OCI-LY7 (cell line): ENCODE measurements around the gene CRIM1. TPM values are rescaled to one million over a fixed set of nuclear protein-coding genes. Genes with fewer than 3 reads are reported as not detected.
A peak's percentile ranks its signal among the peaks of the same experiment; 100 is the strongest.

Experiments used
- BruUV-seq: library from RNA; stranded (reverse); fragments of 400-500 nt; replicated peaks from 2 replicates; lab custom pipeline; 2021; lab: Mats Ljungman, UMichigan
- CTCF ChIA-PET: fragments of 300-600 bp; sonication (Branson Sonifier 250); formaldehyde crosslinking; loops from one replicate; lab custom pipeline; 2022; ENCODE audit warnings: antibody characterized with exemption; ENCODE audit not compliant: unreplicated experiment; lab: Charles Lee
- POLR2A ChIA-PET: fragments of 300-600 bp; sonication (Branson Sonifier 250); formaldehyde crosslinking; loops from one replicate; lab custom pipeline; 2022; ENCODE audit warnings: antibody characterized with exemption; lab: Charles Lee
- DNase-seq: peaks from one replicate; pipeline ENCODE4 v3.0.0-alpha.2; 2015; ENCODE audit warnings: low spot score
- H2AFZ ChIP-seq: fragments of 200-600 bp; sonication (generic), shearing (Covaris generic); 2 replicates; pipeline ENCODE4 v1.6.1; 2014; ENCODE audit warnings: mild to moderate bottlenecking, antibody characterized with exemption, low read length, moderate library complexity
- H3K27ac ChIP-seq: fragments of 200-600 bp; sonication (generic); 2 replicates; pipeline ENCODE4 v1.5.1; 2014; ENCODE audit warnings: mixed run types, low read depth, mild to moderate bottlenecking, moderate library complexity, low read length, inconsistent platforms; ENCODE audit not compliant: poor library complexity, severe bottlenecking
- H3K36me3 ChIP-seq: fragments of 200-600 bp; sonication (generic); 2 replicates; pipeline ENCODE4 v1.6.1; 2014; ENCODE audit warnings: mild to moderate bottlenecking, antibody characterized with exemption, low read length, moderate library complexity, mixed read lengths; ENCODE audit not compliant: insufficient read depth
- H3K4me1 ChIP-seq: fragments of 200-600 bp; sonication (generic); 2 replicates; pipeline ENCODE4 v1.5.1; 2014; ENCODE audit warnings: mild to moderate bottlenecking, low read length; ENCODE audit not compliant: insufficient read depth, poor library complexity, severe bottlenecking
- H3K4me2 ChIP-seq: fragments of 200-600 bp; sonication (generic); 2 replicates; pipeline ENCODE4 v1.6.1; 2014; ENCODE audit warnings: mild to moderate bottlenecking, low read length
- H3K4me3 ChIP-seq: fragments of 200-600 bp; sonication (generic); 2 replicates; pipeline ENCODE4 v1.5.1; 2014; ENCODE audit warnings: mild to moderate bottlenecking, low read depth, low read length; ENCODE audit not compliant: poor library complexity, severe bottlenecking
- H3K79me2 ChIP-seq: fragments of 200-600 bp; sonication (generic); 2 replicates; pipeline ENCODE4 v1.6.1; 2016; ENCODE audit warnings: low read depth, mild to moderate bottlenecking, low read length, moderate library complexity, mixed read lengths; ENCODE audit not compliant: insufficient read depth
- H3K9me2 ChIP-seq: fragments of 200-600 bp; sonication (generic); 2 replicates; pipeline ENCODE4 v1.6.1; 2016; ENCODE audit warnings: mild to moderate bottlenecking, low read length, mixed read lengths; ENCODE audit not compliant: insufficient read depth
- H3K9me3 ChIP-seq: fragments of 200-600 bp; sonication (generic); 2 replicates; pipeline ENCODE4 v1.6.1; 2014; ENCODE audit warnings: mild to moderate bottlenecking, mixed run types, low read length, mixed read lengths
- H4K20me1 ChIP-seq: fragments of 200-600 bp; sonication (generic); 2 replicates; pipeline ENCODE4 v1.6.1; 2014; ENCODE audit warnings: mild to moderate bottlenecking, antibody characterized with exemption, low read length, moderate library complexity, mixed read lengths; ENCODE audit not compliant: insufficient read depth
- EZH2phosphoT487 ChIP-seq: fragments of 200-600 bp; sonication (generic); IDR thresholded peaks from 2 replicates; pipeline ENCODE4 v1.6.1; 2018; ENCODE audit warnings: low read depth, borderline replicate concordance, mild to moderate bottlenecking, mixed run types, antibody characterized with exemption, low read length, moderate library complexity, mixed read lengths
- intact Hi-C: fragments of 100-400 bp; cut with micrococcal nuclease; formaldehyde crosslinking; loops from one replicate; pipeline ENCODE4 v1.10.0; 2022; ENCODE audit not compliant: unreplicated experiment
- total RNA-seq, 2 experiments: library from RNA; depleted of rRNA in 1 of 2; stranded (reverse); fragments of >200 nt in 1 of 2; shearing (Covaris generic) in 1 of 2; gene quantifications; 2 replicates each; pipeline ENCODE4 v1.2.3, GENCODE V29; 2014 to 2022
- TF ChIP-seq, protein P1 (sequence below): fragments of 200-600 bp; sonication (generic); conservative IDR thresholded peaks from 2 replicates; pipeline ENCODE4 v1.5.1; 2014; ENCODE audit warnings: mild to moderate bottlenecking, antibody characterized with exemption, low read length, moderate library complexity, mixed read lengths

Gene CRIM1
- total RNA-seq, 2 experiments from 2014 or later, result 37.0 to 47.4 TPM

DNA sequence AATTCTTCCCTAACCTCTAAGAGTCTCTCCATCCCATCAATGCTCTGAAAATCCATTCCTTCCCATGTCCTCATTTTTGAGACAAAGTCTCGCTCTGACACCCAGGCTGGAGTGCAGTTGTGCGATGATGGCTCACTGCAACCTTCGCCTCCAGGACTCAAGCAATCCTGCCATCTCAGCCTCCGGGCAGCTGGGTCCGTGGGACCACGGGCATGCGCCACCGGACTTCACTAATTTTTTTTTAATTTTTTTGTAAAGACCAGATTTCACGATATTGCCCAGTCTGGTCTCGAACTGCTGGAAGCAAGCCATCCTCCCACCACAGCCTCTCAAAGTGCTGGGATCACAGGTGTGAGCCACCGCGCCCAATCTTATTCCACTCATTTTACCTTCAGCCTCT, 240.8 kb downstream of the CRIM1 start:
- DNase-seq, result no peak
- H3K4me3 ChIP-seq, result peak overlapping the region; percentile 86
- no peak for TF ChIP-seq EZH2phosphoT487
- TF ChIP-seq, protein P1, sequence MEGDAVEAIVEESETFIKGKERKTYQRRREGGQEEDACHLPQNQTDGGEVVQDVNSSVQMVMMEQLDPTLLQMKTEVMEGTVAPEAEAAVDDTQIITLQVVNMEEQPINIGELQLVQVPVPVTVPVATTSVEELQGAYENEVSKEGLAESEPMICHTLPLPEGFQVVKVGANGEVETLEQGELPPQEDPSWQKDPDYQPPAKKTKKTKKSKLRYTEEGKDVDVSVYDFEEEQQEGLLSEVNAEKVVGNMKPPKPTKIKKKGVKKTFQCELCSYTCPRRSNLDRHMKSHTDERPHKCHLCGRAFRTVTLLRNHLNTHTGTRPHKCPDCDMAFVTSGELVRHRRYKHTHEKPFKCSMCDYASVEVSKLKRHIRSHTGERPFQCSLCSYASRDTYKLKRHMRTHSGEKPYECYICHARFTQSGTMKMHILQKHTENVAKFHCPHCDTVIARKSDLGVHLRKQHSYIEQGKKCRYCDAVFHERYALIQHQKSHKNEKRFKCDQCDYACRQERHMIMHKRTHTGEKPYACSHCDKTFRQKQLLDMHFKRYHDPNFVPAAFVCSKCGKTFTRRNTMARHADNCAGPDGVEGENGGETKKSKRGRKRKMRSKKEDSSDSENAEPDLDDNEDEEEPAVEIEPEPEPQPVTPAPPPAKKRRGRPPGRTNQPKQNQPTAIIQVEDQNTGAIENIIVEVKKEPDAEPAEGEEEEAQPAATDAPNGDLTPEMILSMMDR, result no peak

DNA sequence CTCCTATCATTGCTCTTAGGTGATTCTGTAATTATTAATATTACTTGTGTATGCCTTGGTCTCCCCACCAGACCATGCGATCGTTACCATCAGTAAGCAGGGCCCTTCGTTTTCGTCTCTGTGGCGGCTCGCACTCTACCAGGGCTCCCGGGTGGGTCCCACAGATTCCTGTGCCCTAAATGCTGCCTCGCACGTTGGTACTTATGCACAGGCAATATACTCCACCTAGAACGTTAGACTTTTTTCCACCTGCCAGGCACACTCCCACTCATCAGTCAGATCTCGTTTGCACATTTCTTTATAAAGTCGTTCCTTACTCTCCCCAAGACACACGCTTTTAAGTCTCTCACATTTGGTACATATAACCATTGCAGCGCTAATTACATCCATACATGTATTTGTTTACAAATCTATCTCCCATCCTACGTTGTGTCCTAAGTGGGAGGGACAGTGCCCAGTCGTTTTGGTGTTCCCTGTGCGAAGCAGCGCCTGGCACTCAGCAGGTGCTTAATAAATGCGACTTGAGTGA, 241.5 kb downstream of the CRIM1 start:
- POLR2A ChIA-PET, result interaction anchor here (0.6 kb wide), 1 partner anchor 69 kb away, joined by 3 read pairs; no protein-coding TSS in a partner anchor
- H3K79me2 ChIP-seq, result peaks cover 15% of the 10 kb centered on the region; the same call in 1 of the 2 replicates

More for the DNA sequence above, 240.8 kb downstream of the CRIM1 start:
- Histone ChIP-seq H3K4me1 (peaks cover 11% of the 10 kb centered on the region), H3K27ac (no peak overlapping the region), H3K9me2 (peaks cover 4% of the 10 kb centered on the region; the same call in 1 of the 2 replicates), H2AFZ (no peak overlapping the region), H3K36me3 (peaks cover 14% of the 10 kb centered on the region; the same call in 1 of the 2 replicates), H3K79me2 (peaks cover 15% of the 10 kb centered on the region; the same call in 1 of the 2 replicates), H3K4me2 (peak overlapping the region; percentile 93), H4K20me1 (no peaks in the 10 kb centered on the region; the same call in 1 of the 2 replicates), H3K9me3 (no peaks in the 10 kb centered on the region)
- intact Hi-C loops, result loop anchor here (2.0 kb wide), 1 partner anchor 240 kb away; no protein-coding TSS in a partner anchor
- CTCF ChIA-PET, result no interaction called here
- no TSS peak for BruUV-seq
- POLR2A ChIA-PET, result interaction anchor here (0.7 to 1.7 kb wide), 2 partner anchors 13 to 38 kb away, joined by 3 read pairs; no protein-coding TSS in a partner anchor

More for the DNA sequence above, 241.5 kb downstream of the CRIM1 start:
- Histone ChIP-seq H3K9me3 (no peaks in the 10 kb centered on the region), H3K36me3 (peaks cover 14% of the 10 kb centered on the region; the same call in 1 of the 2 replicates), H4K20me1 (no peaks in the 10 kb centered on the region), H2AFZ (peak overlapping the region; percentile 89), H3K4me2 (peak overlapping the region; percentile 93), H3K27ac (peak overlapping the region; percentile 40), H3K9me2 (peaks cover 4% of the 10 kb centered on the region; the same call in 1 of the 2 replicates), H3K4me1 (peaks cover 11% of the 10 kb centered on the region), H3K4me3 (peak overlapping the region; percentile 86)
- BruUV-seq, result TSS peak; percentile 53
- intact Hi-C loops, result loop anchor here (2.0 kb wide), 1 partner anchor 240 kb away; no protein-coding TSS in a partner anchor
- CTCF ChIA-PET, result no interaction called here
- TF ChIP-seq, protein P1, result no peak
- no peak for TF ChIP-seq EZH2phosphoT487
- no peak for DNase-seq
